Skeletal muscle tissue (tissue), 4 donors: ENCODE data around the gene GPRC5C. TPM values are rescaled to one million over a fixed set of nuclear protein-coding genes. Genes with fewer than 3 reads are reported as not detected.

Experiments
- H3K27ac ChIP-seq: one replicate; pipeline ENCODE4 v1.7.0; 2013; ENCODE audit warnings: mild to moderate bottlenecking, low read depth, low read length, inconsistent platforms
- H3K27me3 ChIP-seq, 3 donors: one replicate each; pipeline ENCODE4 v1.7.0; 2013; ENCODE audit warnings: low read length in 3 of 3; ENCODE audit not compliant: control insufficient read depth in 3 of 3, insufficient read depth in 3 of 3
- H3K36me3 ChIP-seq, 3 donors: one replicate each; pipeline ENCODE4 v1.7.0; 2013; ENCODE audit warnings: low read length in 3 of 3; ENCODE audit not compliant: control insufficient read depth in 3 of 3, insufficient read depth in 3 of 3
- H3K4me1 ChIP-seq, 3 donors: one replicate each; pipeline ENCODE4 v1.7.0; 2013; ENCODE audit warnings: low read length in 3 of 3, mild to moderate bottlenecking in 3 of 3; ENCODE audit not compliant: control insufficient read depth in 3 of 3, insufficient read depth in 3 of 3
- H3K4me3 ChIP-seq, 3 donors: one replicate each; pipeline ENCODE4 v1.7.0; 2013; ENCODE audit warnings: low read length in 3 of 3
- H3K9ac ChIP-seq, 3 donors: one replicate each; pipeline ENCODE4 v1.7.0; 2013; ENCODE audit warnings: low read length in 3 of 3, mild to moderate bottlenecking in 3 of 3, moderate library complexity in 2 of 3, low read depth in 1 of 3
- H3K9me3 ChIP-seq, 3 donors: one replicate each; pipeline ENCODE4 v1.7.0; 2013; ENCODE audit warnings: low read length in 3 of 3; ENCODE audit not compliant: control insufficient read depth in 3 of 3
- total RNA-seq: library from RNA; depleted of rRNA; stranded (reverse); fragments of >200 nt; gene quantifications from one replicate; pipeline ENCODE4 v1.2.3, GENCODE V29; 2014
- donor health status: Osteomylitis.

GPRC5C gene
- total RNA-seq, 1 donor from 2014 or later, result 44.4 TPM

- Histone ChIP-seq H3K4me1 (peaks cover 0 to 6% (median 5%) of the 10 kb centered on the region in 3 donors), H3K9ac (peak within 1 kb of the TSS in 2 of 3 donors; percentile 8 to 25)
These were observed 34.4 kb downstream of the GPRC5C start, which contains the start of gene CD300A for GRCh38 chr17:74466111-74466827. TSS of gene CD300A (plus strand) at chr17:74466634. CDS start at chr17:74466704, 70 bp downstream.

GRCh38 chr17:74466828-74467184, 34.9 kb downstream of the GPRC5C start:
- Histone ChIP-seq H3K9me3 (no peaks in the 10 kb centered on the region), H3K4me1 (peaks cover 0 to 6% (median 5%) of the 10 kb centered on the region in 3 donors)

More at GRCh38 chr17:74466111-74466827, 34.4 kb downstream of the GPRC5C start, which contains the start of gene CD300A:
- Histone ChIP-seq H3K4me3 (peak within 1 kb of the TSS in 2 of 3 donors; percentile 11 to 54), H3K27me3 (peaks cover 0 to 5% (median 4%) of the 10 kb centered on the region in 3 donors), H3K36me3 (no peaks in the 10 kb centered on the region), H3K27ac (peak within 1 kb of the TSS; percentile 28), H3K9me3 (no peaks in the 10 kb centered on the region)

GRCh38 chr17:74467221-74467951, 35.5 kb downstream of the GPRC5C start:
- peak overlapping the region in 1 of 3 donors; percentile 54 for H3K4me3 ChIP-seq
- H3K27me3 ChIP-seq, result peaks cover 0 to 5% (median 4%) of the 10 kb centered on the region in 3 donors
- H3K4me1 ChIP-seq, result peaks cover 0 to 6% (median 5%) of the 10 kb centered on the region in 3 donors
- no peaks in the 10 kb centered on the region for H3K36me3 ChIP-seq
- peak overlapping the region in 1 of 3 donors; percentile 8 for H3K9ac ChIP-seq
- H3K9me3 ChIP-seq, result no peaks in the 10 kb centered on the region
- H3K27ac ChIP-seq, result no peak overlapping the region

More at GRCh38 chr17:74466828-74467184, 34.9 kb downstream of the GPRC5C start:
- no peak overlapping the region for H3K9ac ChIP-seq
- peaks cover 0 to 5% (median 4%) of the 10 kb centered on the region in 3 donors for H3K27me3 ChIP-seq
- no peaks in the 10 kb centered on the region for H3K36me3 ChIP-seq
- H3K27ac ChIP-seq, result peak overlapping the region; percentile 28
- peak overlapping the region in 1 of 3 donors; percentile 11 for H3K4me3 ChIP-seq

GRCh38 chr17:74471341-74471740, 39.5 kb downstream of the GPRC5C start:
- Histone ChIP-seq H3K27me3 (peaks cover 0 to 9% (median 4%) of the 10 kb centered on the region in 3 donors), H3K9ac (no peak overlapping the region), H3K27ac (no peak overlapping the region), H3K4me3 (no peak overlapping the region), H3K4me1 (no peaks in the 10 kb centered on the region), H3K36me3 (no peaks in the 10 kb centered on the region), H3K9me3 (peaks cover 0 to 2% (median 0%) of the 10 kb centered on the region in 3 donors)

GRCh38 chr17:74472890-74473289, 41.0 kb downstream of the GPRC5C start:
- Histone ChIP-seq H3K27ac (no peak overlapping the region), H3K4me1 (peaks cover 0 to 4% (median 0%) of the 10 kb centered on the region in 3 donors), H3K36me3 (no peaks in the 10 kb centered on the region), H3K9ac (no peak overlapping the region), H3K9me3 (peaks cover 0 to 2% (median 0%) of the 10 kb centered on the region in 3 donors), H3K27me3 (peaks cover 0 to 6% (median 0%) of the 10 kb centered on the region in 3 donors), H3K4me3 (no peak overlapping the region)

GRCh38 chr17:74473294-74473693, 41.4 kb downstream of the GPRC5C start:
- Histone ChIP-seq H3K27ac (no peak overlapping the region), H3K4me1 (peaks cover 1 to 5% (median 2%) of the 10 kb centered on the region in 3 donors), H3K36me3 (no peaks in the 10 kb centered on the region), H3K9me3 (peaks cover 0 to 2% (median 0%) of the 10 kb centered on the region in 3 donors), H3K9ac (no peak overlapping the region), H3K4me3 (no peak overlapping the region), H3K27me3 (peaks cover 0 to 6% (median 0%) of the 10 kb centered on the region in 3 donors)

- H3K27me3 ChIP-seq, result peaks cover 0 to 6% (median 0%) of the 10 kb centered on the region in 3 donors
- H3K9me3 ChIP-seq, result peaks cover 0 to 2% (median 0%) of the 10 kb centered on the region in 3 donors
- H3K36me3 ChIP-seq, result no peaks in the 10 kb centered on the region
- H3K27ac ChIP-seq, result no peak overlapping the region
- H3K4me3 ChIP-seq, result no peak overlapping the region
- H3K9ac ChIP-seq, result no peak overlapping the region
- H3K4me1 ChIP-seq, result peaks cover 2 to 5% (median 4%) of the 10 kb centered on the region in 3 donors
These were observed 42.3 kb downstream of the GPRC5C start for GRCh38 chr17:74474043-74474792.

GRCh38 chr17:74475189-74475588, 43.3 kb downstream of the GPRC5C start:
- peaks cover 0 to 2% (median 0%) of the 10 kb centered on the region in 3 donors for H3K9me3 ChIP-seq
- H3K36me3 ChIP-seq, result no peaks in the 10 kb centered on the region
- peaks cover 0 to 6% (median 0%) of the 10 kb centered on the region in 3 donors for H3K27me3 ChIP-seq
- H3K4me1 ChIP-seq, result peaks cover 2 to 5% (median 4%) of the 10 kb centered on the region in 3 donors
- H3K9ac ChIP-seq, result no peak overlapping the region
- no peak overlapping the region for H3K27ac ChIP-seq
- H3K4me3 ChIP-seq, result no peak overlapping the region

- Histone ChIP-seq H3K27me3 (peaks cover 0 to 6% (median 0%) of the 10 kb centered on the region in 3 donors), H3K9me3 (peaks cover 0 to 2% (median 0%) of the 10 kb centered on the region in 3 donors)
These were observed 45.5 kb downstream of the GPRC5C start for GRCh38 chr17:74477411-74477810.

More at GRCh38 chr17:74477411-74477810, 45.5 kb downstream of the GPRC5C start:
- peaks cover 2 to 5% (median 4%) of the 10 kb centered on the region in 3 donors for H3K4me1 ChIP-seq
- H3K9ac ChIP-seq, result no peak overlapping the region
- no peak overlapping the region for H3K27ac ChIP-seq
- no peaks in the 10 kb centered on the region for H3K36me3 ChIP-seq
- H3K4me3 ChIP-seq, result no peak overlapping the region
